ENCODE data around the gene MAPK8IP1. TPM values are rescaled to one million over a fixed set of nuclear protein-coding genes. Genes with fewer than 3 reads are reported as not detected.

The MAPK8IP1 gene
- total RNA-seq, 1 donor from 2014 or later: 3.7 TPM

DNA sequence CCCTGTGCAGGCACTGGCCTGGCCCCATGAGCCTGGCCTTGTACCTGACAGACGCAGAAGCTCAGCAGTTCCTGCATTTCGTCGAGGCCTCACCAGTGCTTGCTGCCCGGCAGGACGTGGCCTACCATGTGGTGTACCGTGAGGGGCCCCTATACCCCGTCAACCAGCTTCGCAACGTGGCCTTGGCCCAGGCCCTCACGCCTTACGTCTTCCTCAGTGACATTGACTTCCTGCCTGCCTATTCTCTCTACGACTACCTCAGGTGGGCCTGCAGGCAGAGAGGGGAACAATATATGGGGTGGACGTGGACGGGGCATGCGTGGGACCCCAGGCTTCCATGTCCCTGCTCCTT is 41.9 kb downstream of the MAPK8IP1 start:
- Histone ChIP-seq H3K79me2 (ENCODE audit: low read depth) (peaks cover 5% of the 10 kb centered on the region), H3K27ac (no peak overlapping the region), H3K4me2 (no peak overlapping the region), H3K4me1 (no peaks in the 10 kb centered on the region), H3K9me3 (ENCODE audit: low read depth) (no peaks in the 10 kb centered on the region), H3K27me3 (peaks cover 10% of the 10 kb centered on the region), H4K20me1 (ENCODE audit: low read depth) (peaks cover 15% of the 10 kb centered on the region), H2AFZ (replicated peaks) (no peak overlapping the region), H3K4me3 (no peak overlapping the region), H3K36me3 (no peaks in the 10 kb centered on the region), H3F3A (ENCODE audit: low read depth) (peaks cover 9% of the 10 kb centered on the region), H3K9ac (no peak overlapping the region)
- H3K4me3 Mint-ChIP-seq: no peak overlapping the region
- peaks cover 4% of the 10 kb centered on the region for H3K36me3 Mint-ChIP-seq
- H3K9me3 Mint-ChIP-seq: no peaks in the 10 kb centered on the region
- no peak overlapping the region for H3K27ac Mint-ChIP-seq
- TF ChIP-seq EZH2phosphoT487 (IDR thresholded peaks at IDR 0.05): no peak
- TF ChIP-seq, protein P1, sequence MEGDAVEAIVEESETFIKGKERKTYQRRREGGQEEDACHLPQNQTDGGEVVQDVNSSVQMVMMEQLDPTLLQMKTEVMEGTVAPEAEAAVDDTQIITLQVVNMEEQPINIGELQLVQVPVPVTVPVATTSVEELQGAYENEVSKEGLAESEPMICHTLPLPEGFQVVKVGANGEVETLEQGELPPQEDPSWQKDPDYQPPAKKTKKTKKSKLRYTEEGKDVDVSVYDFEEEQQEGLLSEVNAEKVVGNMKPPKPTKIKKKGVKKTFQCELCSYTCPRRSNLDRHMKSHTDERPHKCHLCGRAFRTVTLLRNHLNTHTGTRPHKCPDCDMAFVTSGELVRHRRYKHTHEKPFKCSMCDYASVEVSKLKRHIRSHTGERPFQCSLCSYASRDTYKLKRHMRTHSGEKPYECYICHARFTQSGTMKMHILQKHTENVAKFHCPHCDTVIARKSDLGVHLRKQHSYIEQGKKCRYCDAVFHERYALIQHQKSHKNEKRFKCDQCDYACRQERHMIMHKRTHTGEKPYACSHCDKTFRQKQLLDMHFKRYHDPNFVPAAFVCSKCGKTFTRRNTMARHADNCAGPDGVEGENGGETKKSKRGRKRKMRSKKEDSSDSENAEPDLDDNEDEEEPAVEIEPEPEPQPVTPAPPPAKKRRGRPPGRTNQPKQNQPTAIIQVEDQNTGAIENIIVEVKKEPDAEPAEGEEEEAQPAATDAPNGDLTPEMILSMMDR (IDR thresholded peaks at IDR 0.05): no peak
- no peak for DNase-seq (ENCODE audit: low spot score)
- peaks cover 26% of the 10 kb centered on the region for H3K27me3 Mint-ChIP-seq (ENCODE audit: insufficient read depth, low read depth)
- H3K4me1 Mint-ChIP-seq: peaks cover 9% of the 10 kb centered on the region

DNA sequence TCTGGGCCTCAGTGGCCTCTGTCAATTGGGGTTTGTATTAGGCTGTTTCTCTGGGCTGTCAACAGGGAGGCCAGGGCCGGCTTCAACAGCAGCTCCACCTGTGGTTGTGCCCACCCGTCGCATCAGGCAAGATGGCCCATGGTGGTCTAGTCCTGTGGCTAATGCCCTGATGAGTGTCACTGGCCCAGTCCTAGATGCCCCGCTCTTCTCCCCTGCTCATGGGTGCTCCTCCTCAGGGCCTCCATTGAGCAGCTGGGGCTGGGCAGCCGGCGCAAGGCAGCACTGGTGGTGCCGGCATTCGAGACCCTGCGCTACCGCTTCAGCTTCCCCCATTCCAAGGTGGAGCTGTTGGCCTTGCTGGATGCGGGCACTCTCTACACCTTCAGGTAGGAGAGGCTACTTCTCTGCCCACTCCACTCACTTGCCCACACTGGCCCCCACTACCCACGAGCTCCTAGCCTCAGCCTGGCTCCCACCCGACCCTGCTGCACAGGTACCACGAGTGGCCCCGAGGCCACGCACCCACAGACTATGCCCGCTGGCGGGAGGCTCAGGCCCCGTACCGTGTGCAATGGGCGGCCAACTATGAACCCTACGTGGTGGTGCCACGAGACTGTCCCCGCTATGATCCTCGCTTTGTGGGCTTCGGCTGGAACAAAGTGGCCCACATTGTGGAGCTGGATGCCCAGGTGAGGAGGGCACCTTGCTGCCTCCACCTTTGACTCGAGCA is 42.4 kb downstream of the MAPK8IP1 start:
- no peaks in the 10 kb centered on the region for H3K9me3 ChIP-seq (ENCODE audit: low read depth)
- Mint-ChIP-seq H3K27ac (no peak overlapping the region), H3K9me3 (no peaks in the 10 kb centered on the region), H3K27me3 (ENCODE audit: insufficient read depth, low read depth) (peaks cover 28% of the 10 kb centered on the region), H3K36me3 (peaks cover 5% of the 10 kb centered on the region), H3K4me1 (peaks cover 9% of the 10 kb centered on the region), H3K4me3 (no peak overlapping the region)
- H3K27me3 ChIP-seq: peaks cover 7% of the 10 kb centered on the region
- no peak overlapping the region for H3K4me3 ChIP-seq
- no peak overlapping the region for H3K27ac ChIP-seq
- no peak for DNase-seq (ENCODE audit: low spot score)
- peaks cover 15% of the 10 kb centered on the region for H4K20me1 ChIP-seq (ENCODE audit: low read depth)
- peaks cover 5% of the 10 kb centered on the region for H3K79me2 ChIP-seq (ENCODE audit: low read depth)
- H3K4me1 ChIP-seq: no peaks in the 10 kb centered on the region
- peaks cover 9% of the 10 kb centered on the region for H3F3A ChIP-seq (ENCODE audit: low read depth)
- H3K4me2 ChIP-seq: no peak overlapping the region
- TF ChIP-seq, protein P1 (IDR thresholded peaks at IDR 0.05): no peak
- TF ChIP-seq EZH2 (IDR thresholded peaks at IDR 0.05) (no peak), EZH2phosphoT487 (IDR thresholded peaks at IDR 0.05) (no peak)
- H3K36me3 ChIP-seq: no peaks in the 10 kb centered on the region
- no peak overlapping the region for H2AFZ ChIP-seq (replicated peaks)
- H3K9ac ChIP-seq: no peak overlapping the region

DNA sequence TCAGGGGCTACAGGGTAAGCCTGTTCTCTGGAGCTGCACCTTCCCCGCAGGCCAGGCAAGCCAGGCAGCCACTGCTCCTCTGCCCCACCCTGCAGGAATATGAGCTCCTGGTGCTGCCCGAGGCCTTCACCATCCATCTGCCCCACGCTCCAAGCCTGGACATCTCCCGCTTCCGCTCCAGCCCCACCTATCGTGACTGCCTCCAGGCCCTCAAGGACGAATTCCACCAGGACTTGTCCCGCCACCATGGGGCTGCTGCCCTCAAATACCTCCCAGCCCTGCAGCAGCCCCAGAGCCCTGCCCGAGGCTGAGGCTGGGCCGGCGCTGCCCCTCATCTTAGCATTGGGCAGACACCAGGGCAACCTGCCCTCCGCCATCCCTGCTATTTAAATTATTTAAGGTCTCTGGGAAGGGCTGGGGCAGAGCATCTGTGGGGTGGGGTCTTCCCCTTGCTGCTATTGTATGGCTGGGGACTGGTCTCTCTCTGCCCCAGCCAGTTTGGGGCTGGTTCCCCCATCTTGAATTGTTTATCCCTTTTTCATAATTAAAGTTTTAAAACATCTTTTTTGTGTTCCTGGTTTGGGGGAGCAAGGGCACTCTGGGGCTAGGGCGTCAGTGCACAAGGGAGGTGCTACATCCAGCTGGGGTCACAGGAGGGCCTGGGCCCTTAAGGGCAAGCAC is 43.2 kb downstream of the MAPK8IP1 start:
- no peak overlapping the region for H3K27ac Mint-ChIP-seq
- Histone ChIP-seq H3K4me1 (no peaks in the 10 kb centered on the region), H3K4me3 (no peak overlapping the region), H3K27me3 (no peaks in the 10 kb centered on the region), H3K27ac (no peak overlapping the region), H3K36me3 (no peaks in the 10 kb centered on the region), H4K20me1 (ENCODE audit: low read depth) (peaks cover 15% of the 10 kb centered on the region), H3K9ac (no peak overlapping the region), H3F3A (ENCODE audit: low read depth) (peaks cover 10% of the 10 kb centered on the region), H3K79me2 (ENCODE audit: low read depth) (peaks cover 5% of the 10 kb centered on the region), H2AFZ (replicated peaks) (no peak overlapping the region), H3K9me3 (ENCODE audit: low read depth) (no peaks in the 10 kb centered on the region), H3K4me2 (no peak overlapping the region)
- H3K4me3 Mint-ChIP-seq: no peak overlapping the region
- peaks cover 23% of the 10 kb centered on the region for H3K27me3 Mint-ChIP-seq (ENCODE audit: insufficient read depth, low read depth)
- TF ChIP-seq, protein P1 (IDR thresholded peaks at IDR 0.05): no peak
- no peak for TF ChIP-seq EZH2phosphoT487 (IDR thresholded peaks at IDR 0.05)
- no peak for TF ChIP-seq EZH2 (IDR thresholded peaks at IDR 0.05)
- H3K36me3 Mint-ChIP-seq: peaks cover 5% of the 10 kb centered on the region
- H3K4me1 Mint-ChIP-seq: peaks cover 6% of the 10 kb centered on the region
- H3K9me3 Mint-ChIP-seq: no peaks in the 10 kb centered on the region
- DNase-seq (ENCODE audit: low spot score): no peak

Data from neural progenitor cell (in vitro differentiated cells).